ENCODE results near the gene PLK3. TPM values are rescaled to one million over a fixed set of nuclear protein-coding genes. Genes with fewer than 3 reads are reported as not detected.

Gene PLK3
- total and polyA plus RNA-seq, 9 of the 15 experiments (the other 6 are each of a cell fraction or from before 2014, with no cell fraction given), result 0.52 to 22.7 (median 11.0) TPM

GRCh38 chr1:44808063-44808937 is 8.1 kb downstream of the PLK3 start, which contains the start of gene BTBD19 (continued):
- TF ChIP-seq POLR2AphosphoS5 (IDR thresholded peaks at IDR 0.05; ENCODE audit: control insufficient read depth, insufficient read depth, low read depth, low read length), result no peak
- no peak for TF ChIP-seq SP2 (IDR thresholded peaks at IDR 0.05; ENCODE audit: extremely low read depth, low read depth, low read length, poor library complexity, severe bottlenecking)
- peak; percentile 25; the same call in 1 of the 2 replicates for TF ChIP-seq MTF1 (CRISPR knock-in tag; IDR thresholded peaks at IDR 0.05; ENCODE audit: borderline replicate concordance)
- peak; percentile 83 for TF ChIP-seq ZNF445 (CRISPR knock-in tag; IDR thresholded peaks at IDR 0.05; ENCODE audit: low read depth)
- TF ChIP-seq SIRT6 (IDR thresholded peaks at IDR 0.05; ENCODE audit: low read depth, low read length), result no peak
- 0 out of 2 replicates have a peak, but pooled peaks have one; percentile 87 for TF ChIP-seq ZC3H4 (CRISPR knock-in tag; IDR thresholded peaks at IDR 0.05; ENCODE audit: borderline replicate concordance)
- TF ChIP-seq ZNF507 (tag; conservative IDR thresholded peaks at IDR 0.05), result no peak
- TF ChIP-seq, protein P1, sequence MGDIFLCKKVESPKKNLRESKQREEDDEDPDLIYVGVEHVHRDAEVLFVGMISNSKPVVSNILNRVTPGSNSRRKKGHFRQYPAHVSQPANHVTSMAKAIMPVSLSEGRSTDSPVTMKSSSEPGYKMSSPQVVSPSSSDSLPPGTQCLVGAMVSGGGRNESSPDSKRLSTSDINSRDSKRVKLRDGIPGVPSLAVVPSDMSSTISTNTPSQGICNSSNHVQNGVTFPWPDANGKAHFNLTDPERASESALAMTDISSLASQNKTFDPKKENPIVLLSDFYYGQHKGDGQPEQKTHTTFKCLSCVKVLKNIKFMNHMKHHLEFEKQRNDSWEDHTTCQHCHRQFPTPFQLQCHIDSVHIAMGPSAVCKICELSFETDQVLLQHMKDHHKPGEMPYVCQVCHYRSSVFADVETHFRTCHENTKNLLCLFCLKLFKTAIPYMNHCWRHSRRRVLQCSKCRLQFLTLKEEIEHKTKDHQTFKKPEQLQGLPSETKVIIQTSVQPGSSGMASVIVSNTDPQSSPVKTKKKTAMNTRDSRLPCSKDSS (IDR thresholded peaks at IDR 0.05; ENCODE audit: low read depth, partially characterized antibody), result no peak
- TF ChIP-seq ARID2 (IDR thresholded peaks at IDR 0.05), result no peak
- 0 out of 2 replicates have a peak, but pooled peaks have one; percentile 33 for TF ChIP-seq ETV1 (tag; conservative IDR thresholded peaks at IDR 0.05; ENCODE audit: low read depth)
- peak; percentile 86; the same call in 1 of the 2 replicates for TF ChIP-seq ZNF695 (CRISPR knock-in tag; IDR thresholded peaks at IDR 0.05)
- peak; percentile 16; the same call in 1 of the 2 replicates for TF ChIP-seq MEF2D (tag; conservative IDR thresholded peaks at IDR 0.05; ENCODE audit: low read depth)
- TF ChIP-seq E2F8 (IDR thresholded peaks at IDR 0.05; ENCODE audit: low read depth, partially characterized antibody), result no peak
- TF ChIP-seq TSC22D4 (tag; IDR thresholded peaks at IDR 0.05), result no peak
- TF ChIP-seq, protein P2, sequence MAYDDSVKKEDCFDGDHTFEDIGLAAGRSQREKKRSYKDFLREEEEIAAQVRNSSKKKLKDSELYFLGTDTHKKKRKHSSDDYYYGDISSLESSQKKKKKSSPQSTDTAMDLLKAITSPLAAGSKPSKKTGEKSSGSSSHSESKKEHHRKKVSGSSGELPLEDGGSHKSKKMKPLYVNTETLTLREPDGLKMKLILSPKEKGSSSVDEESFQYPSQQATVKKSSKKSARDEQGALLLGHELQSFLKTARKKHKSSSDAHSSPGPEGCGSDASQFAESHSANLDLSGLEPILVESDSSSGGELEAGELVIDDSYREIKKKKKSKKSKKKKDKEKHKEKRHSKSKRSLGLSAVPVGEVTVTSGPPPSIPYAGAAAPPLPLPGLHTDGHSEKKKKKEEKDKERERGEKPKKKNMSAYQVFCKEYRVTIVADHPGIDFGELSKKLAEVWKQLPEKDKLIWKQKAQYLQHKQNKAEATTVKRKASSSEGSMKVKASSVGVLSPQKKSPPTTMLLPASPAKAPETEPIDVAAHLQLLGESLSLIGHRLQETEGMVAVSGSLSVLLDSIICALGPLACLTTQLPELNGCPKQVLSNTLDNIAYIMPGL (CRISPR knock-in tag; IDR thresholded peaks at IDR 0.05), result no peak
- TF ChIP-seq NRF1 (conservative IDR thresholded peaks at IDR 0.05 in 1 of 2, IDR thresholded peaks at IDR 0.05 in 1 of 2), result no peak
- TF ChIP-seq HSF4 (CRISPR knock-in tag; IDR thresholded peaks at IDR 0.05; ENCODE audit: borderline replicate concordance), result 0 out of 2 replicates have a peak, but pooled peaks have one; percentile 34
- TF ChIP-seq, protein P3, sequence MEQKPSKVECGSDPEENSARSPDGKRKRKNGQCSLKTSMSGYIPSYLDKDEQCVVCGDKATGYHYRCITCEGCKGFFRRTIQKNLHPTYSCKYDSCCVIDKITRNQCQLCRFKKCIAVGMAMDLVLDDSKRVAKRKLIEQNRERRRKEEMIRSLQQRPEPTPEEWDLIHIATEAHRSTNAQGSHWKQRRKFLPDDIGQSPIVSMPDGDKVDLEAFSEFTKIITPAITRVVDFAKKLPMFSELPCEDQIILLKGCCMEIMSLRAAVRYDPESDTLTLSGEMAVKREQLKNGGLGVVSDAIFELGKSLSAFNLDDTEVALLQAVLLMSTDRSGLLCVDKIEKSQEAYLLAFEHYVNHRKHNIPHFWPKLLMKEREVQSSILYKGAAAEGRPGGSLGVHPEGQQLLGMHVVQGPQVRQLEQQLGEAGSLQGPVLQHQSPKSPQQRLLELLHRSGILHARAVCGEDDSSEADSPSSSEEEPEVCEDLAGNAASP (IDR thresholded peaks at IDR 0.05), result no peak
